ENCODE measurements around the gene PHLDB2. TPM values are rescaled to one million over a fixed set of nuclear protein-coding genes. Genes with fewer than 3 reads are reported as not detected.

PHLDB2 gene
- total and polyA plus RNA-seq, 10 of the 15 experiments (the other 5 are each of a cell fraction or from before 2014, with no cell fraction given): 0.03 to 0.67 (median 0.40) TPM

GRCh38 chr3:111978583-111979433 is 119.7 kb downstream of the PHLDB2 start, which contains the start of gene ABHD10 (continued):
- TF ChIP-seq MAX (IDR thresholded peaks at IDR 0.05; ENCODE audit: low read depth, low read length) (no peak; the same call in 1 of the 2 replicates), TAF1 (IDR thresholded peaks at IDR 0.05; ENCODE audit: borderline replicate concordance, low read depth, low read length) (peak; percentile 79; the same call in 1 of the 2 replicates), TCF7 (IDR thresholded peaks at IDR 0.05; ENCODE audit: borderline replicate concordance) (no peak), IKZF1 (conservative IDR thresholded peaks at IDR 0.05) (peak; percentile 74), IRF5 (IDR thresholded peaks at IDR 0.05; ENCODE audit: borderline replicate concordance) (no peak), CHD2 (IDR thresholded peaks at IDR 0.05; ENCODE audit: borderline replicate concordance, low read depth, low read length) (no peak), MXI1 (IDR thresholded peaks at IDR 0.05; ENCODE audit: low read depth, low read length) (peak; percentile 42; the same call in 1 of the 2 replicates), ZNF274 (IDR thresholded peaks at IDR 0.05; ENCODE audit: insufficient read depth, insufficient read length) (no peak), ZBTB40 (IDR thresholded peaks at IDR 0.05; ENCODE audit: borderline replicate concordance) (peak; percentile 34; the same call in 1 of the 2 replicates), MLLT1 (IDR thresholded peaks at IDR 0.05) (peak; percentile 99), USF2 (IDR thresholded peaks at IDR 0.05; ENCODE audit: borderline replicate concordance, low read depth, low read length) (no peak), ZZZ3 (IDR thresholded peaks at IDR 0.05; ENCODE audit: control insufficient read depth, insufficient read length, low read depth) (no peak), STAT3 (IDR thresholded peaks at IDR 0.05; ENCODE audit: low read depth, low read length) (no peak), NBN (IDR thresholded peaks at IDR 0.05) (peak; percentile 46; the same call in 1 of the 2 replicates), TBL1XR1 (IDR thresholded peaks at IDR 0.05; ENCODE audit: low read depth, low read length) (no peak)
